Adipose tissue (tissue), 3 donors: ENCODE results near the gene RYR2. TPM values are rescaled to one million over a fixed set of nuclear protein-coding genes. Genes with fewer than 3 reads are reported as not detected.

Source experiments
- H3K27ac ChIP-seq: one replicate; pipeline ENCODE4 v1.5.1; 2013; ENCODE audit warnings: low read depth, low read length
- WGBS, 3 donors: extraction: QIAGEN DNeasy Blood & Tissue Kit; methylation state at CpG; one replicate each; pipeline ENCODE4 v1.1.7; 2013; 5-methylcytosine and 5-hydroxymethylcytosine counted together
- polyA plus RNA-seq, 3 donors: library from polyadenylated mRNA; stranded (reverse); fragments of 200-250 nt; gene quantifications; one replicate each; pipeline ENCODE4 v1.2.3, GENCODE V29; 2013
- donor health status: healthy with polysubstance abuse.
- donor health status: Bipolar disorder and iron deficiency.
- donor health status: healthy.

Gene RYR2
- polyA plus RNA-seq, 3 donors: 0.23 to 1.1 (median 0.36) TPM

DNA sequence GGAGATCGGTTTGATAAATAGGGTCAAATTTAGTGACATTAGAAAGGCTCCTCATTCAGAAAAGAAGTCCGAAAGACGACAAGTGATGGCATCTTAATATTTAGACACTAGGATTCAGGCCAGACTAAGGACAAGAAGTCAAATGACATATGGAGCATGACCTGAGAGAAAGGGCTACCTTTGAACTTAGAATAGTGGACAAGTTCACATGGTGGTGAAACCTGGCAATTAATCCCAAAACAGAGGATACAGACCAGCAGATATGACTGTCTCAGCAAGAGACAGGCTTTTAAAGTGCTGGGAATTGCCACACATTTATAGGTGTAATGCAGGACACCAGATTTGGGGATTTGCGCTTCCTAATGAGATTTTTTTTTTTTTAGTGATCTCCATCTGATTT lies 703.6 kb downstream of the RYR2 start:
- no peak overlapping the region for H3K27ac ChIP-seq
- WGBS, 3 donors: 87 to 94% (median 91%) methylated on average over 4 of the region's 4 CpGs

DNA sequence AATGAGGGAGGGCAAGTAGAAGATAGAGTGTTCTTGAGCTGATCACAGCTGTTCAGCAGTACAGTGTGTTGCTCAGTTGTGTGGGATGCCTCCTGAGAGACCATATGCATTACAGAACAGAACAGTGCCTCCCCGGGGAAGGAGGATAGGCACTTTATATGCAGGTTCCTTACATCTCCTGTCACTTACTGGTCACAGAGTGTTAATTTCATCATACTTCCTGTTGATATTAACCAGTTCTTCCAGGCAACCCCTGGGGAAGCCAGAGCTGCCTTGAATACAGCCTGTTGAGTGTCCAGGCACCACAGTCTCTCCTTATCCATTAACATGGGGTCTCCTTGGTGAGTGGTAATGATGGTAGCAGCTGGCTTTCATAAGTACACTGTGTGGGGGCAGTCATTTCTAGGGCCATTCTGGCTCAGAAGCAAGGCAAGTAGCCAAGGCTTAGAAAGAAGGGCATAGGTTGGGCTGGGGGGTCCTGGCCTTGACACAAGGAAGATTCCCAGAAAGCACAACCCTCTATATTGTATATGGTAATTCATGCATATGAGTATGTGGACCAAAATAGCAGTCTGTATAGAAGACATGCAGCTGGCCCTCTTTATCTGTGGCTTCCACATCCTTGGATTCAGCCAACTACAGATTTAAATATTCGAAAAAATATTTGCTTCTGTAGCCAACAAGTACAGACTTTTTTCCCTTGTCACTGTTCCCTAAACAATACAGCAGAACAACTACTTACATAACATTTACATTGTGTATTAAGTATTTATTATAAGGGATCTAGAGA lies 706.4 kb downstream of the RYR2 start:
- H3K27ac ChIP-seq: no peak overlapping the region
- 53 to 72% (median 54%) methylated on average over 2 of the region's 2 CpGs for WGBS, 3 donors

DNA sequence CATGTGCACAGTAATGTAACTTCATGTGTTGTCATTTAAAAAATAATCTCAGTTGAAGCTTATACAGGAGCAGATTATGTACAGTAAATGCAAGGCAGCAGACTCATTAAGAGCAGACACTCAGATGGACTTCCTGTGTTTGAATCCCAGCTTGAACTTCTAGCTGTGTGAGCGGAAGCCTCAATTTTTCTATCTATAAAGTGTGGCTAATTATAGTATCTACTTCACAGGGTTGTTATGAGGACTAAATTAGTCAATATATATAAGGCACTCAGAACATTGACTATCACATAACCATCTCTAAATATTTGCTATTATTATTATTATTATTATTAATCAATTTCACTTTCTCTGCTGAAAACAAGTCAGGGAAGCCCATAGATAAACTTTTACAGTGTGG lies 707.1 kb downstream of the RYR2 start:
- H3K27ac ChIP-seq: no peak overlapping the region
- WGBS, 3 donors: 88 to 97% (median 88%) methylated on average over 1 of the region's 1 CpG

DNA sequence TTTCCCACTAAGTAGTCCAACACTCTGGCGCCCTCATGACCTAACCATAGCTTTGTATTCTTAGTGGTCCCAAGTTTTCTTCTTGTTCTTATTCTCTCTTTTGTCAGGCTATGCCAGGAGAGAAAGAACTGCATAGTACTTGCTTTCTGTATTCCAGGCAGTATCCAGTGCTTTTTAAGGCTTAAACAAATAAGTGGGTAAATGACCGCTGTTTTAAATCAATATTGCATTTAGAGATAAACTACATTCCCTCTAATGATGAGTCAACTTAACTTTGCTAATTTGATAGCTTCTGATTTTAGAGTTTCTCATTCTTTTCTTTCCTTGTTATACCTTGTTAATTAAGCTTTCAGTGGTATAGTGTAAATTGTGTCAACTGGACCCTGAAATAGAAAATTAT lies 709.1 kb downstream of the RYR2 start:
- no peak overlapping the region for H3K27ac ChIP-seq
- 51 to 94% (median 89%) methylated on average over 2 of the region's 2 CpGs for WGBS, 3 donors

DNA sequence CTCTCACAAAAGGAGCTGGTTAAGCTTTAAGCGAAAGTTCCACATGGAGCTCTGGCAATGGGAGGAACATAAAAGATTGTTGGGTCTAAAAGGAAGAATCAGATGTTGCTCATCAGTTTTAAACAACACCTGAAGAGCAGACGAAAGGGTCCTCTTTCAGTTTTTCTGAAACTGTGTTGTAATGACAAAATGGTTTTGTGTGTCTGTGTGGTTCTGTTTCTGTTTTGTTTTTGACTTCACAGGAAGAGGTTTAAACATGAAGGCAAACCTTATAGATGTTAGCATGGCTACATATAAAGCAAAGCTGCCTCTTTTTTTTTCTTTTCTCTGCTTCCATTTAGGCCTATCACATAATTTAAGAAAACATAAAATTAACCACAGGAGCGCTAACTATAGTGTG lies 712.6 kb downstream of the RYR2 start:
- WGBS, 3 donors: 79 to 96% (median 86%) methylated on average over 3 of the region's 3 CpGs
- H3K27ac ChIP-seq: no peak overlapping the region

DNA sequence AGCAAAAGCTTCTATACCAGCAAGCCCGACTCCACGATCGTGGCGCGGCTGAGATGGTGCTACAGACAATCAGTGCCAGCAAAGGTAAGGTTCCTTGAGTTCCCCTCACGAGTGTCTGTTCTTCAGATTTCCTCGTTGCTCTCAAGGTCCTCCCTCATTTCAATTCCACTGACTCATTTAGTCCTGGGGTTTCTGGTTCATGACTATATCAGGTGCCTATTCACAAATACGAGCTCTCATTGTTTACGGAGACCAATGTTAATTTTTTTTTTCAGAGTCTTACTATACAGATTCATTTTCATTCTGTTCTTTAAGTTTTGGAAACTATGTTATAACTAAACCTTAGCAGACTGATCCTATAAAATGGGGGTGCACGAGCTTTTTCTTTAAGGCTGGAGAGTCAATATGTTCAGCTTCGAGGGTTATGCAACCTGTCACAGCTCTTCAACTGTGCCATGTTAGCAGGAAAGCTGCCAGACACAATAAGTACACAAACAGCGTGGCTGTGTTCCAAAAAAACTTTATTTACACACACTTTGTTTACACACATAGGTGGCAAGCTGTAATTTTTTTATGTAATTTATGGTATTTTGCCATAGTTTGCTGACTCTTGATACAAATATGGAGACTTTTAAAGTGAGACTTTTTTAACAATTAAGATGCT lies 714.5 kb downstream of the RYR2 start:
- H3K27ac ChIP-seq: no peak overlapping the region
- 64 to 87% (median 84%) methylated on average over 12 of the region's 12 CpGs for WGBS, 3 donors

DNA sequence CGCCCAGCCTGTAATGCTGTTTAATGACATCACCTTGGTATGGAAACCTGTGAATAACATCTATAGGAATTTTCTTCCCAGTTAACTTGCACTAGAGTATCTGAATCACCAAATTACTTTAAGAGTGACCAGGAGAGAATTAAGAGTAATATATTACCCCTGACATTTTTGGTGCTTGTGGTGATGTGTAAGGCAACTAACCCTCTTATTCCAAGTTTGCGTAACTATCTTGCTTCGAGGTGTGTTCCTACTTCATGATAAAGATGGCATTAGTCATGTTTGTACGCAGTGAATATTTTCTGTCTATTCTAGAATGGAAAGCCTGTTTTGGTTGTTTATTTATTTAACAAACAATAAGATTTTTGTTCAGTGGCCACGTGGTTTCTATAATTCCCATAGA lies 717.4 kb downstream of the RYR2 start:
- WGBS, 3 donors: 72 to 76% (median 74%) methylated on average over 5 of the region's 5 CpGs
- no peak overlapping the region for H3K27ac ChIP-seq

DNA sequence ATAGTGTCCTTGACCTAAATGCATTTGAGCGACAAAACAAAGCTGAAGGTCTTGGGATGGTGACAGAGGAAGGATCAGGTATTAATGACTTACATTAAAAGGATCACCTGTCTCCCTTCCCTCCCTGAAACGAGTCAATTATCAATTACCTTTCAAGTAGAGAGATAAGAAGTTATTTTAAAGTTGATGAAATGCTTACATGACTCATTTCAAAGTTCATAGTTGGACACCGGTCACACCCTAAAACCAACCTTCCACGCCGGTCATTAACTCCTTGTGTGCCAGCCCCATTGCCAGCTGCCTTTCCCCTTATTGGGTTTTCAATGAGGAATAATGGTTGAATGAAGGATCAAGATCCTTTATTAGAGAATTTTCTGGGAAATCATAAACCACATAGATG lies 719.0 kb downstream of the RYR2 start:
- no peak overlapping the region for H3K27ac ChIP-seq
- 24 to 65% (median 64%) methylated on average over 5 of the region's 5 CpGs for WGBS, 3 donors

DNA sequence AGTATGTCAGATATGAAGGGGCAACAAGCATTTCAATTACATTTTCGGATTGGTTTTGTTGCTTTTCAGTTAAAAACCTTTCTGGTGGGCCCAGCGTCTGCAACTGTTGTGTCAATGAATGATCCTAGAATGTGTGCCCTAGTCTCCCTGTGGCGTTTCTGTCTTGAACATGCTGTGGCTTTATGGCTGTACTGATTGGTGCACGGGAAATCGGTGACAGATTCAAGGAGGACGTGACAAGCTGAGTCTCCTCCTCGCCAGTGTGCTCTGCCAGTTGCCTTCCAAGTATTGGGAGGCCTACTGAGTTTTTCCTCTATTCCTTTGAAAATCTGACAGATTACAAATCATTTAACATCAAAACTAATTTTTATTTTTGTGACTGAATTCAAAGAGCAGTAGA lies 721.2 kb downstream of the RYR2 start:
- H3K27ac ChIP-seq: no peak overlapping the region
- 82 to 92% (median 84%) methylated on average over 7 of the region's 7 CpGs for WGBS, 3 donors

DNA sequence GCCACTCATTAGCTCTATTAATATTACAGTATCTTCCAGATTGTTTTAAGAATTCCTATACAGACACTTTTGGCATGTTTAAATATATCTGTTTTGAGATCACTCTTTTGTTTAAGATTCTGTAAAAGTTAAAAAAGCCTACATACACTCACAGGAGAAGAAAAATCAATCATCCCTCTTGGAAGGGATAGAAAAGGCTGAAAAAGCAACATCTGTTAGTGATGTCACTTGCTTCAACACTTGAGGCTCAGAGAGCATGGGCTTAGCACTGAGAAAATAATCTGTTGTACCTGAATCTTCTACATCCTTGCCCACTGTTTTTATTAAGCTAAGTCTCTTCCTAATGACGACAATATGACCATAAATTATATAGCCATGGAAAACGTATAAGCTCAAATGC lies 721.8 kb downstream of the RYR2 start:
- 39 to 63% (median 47%) methylated on average over 2 of the region's 2 CpGs for WGBS, 3 donors
- H3K27ac ChIP-seq: no peak overlapping the region

DNA sequence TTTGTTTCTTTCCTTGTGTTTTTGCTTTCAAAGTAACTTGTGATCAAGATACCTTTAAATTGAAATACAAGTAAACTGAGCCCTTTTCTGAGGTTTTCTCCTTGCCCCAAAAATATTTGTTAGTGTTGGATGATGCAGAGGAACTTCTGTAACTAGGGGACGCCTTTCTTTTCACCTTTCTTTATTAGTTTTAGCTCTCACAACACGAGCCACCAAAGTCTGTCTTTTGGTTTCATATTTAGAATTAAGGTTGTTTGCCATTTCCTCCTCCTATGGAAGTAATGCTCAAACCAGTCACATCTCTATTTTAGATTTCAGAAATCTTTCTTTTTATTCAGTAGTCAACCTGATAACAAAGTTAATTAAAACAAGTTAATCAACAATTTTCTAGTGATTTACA lies 727.9 kb downstream of the RYR2 start:
- WGBS, 3 donors: 62 to 82% (median 64%) methylated on average over 2 of the region's 2 CpGs
- H3K27ac ChIP-seq: no peak overlapping the region

DNA sequence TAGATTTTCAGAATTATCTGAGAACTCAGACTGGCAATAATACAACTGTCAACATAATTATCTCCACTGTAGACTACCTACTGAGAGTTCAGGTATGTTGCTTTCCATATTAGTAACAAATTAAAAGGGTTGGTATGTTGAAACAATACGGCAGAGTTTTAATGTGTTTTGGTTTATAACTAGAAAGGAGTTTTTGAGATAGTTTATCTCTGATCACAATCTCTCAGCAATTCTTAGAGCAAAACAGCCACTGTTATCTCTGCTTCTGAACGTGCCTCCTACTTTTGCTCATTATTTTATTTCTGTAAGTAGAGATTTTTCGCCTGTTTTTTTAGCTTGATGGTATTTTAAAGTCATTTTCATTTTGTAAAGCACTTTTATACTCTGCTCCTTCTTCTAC lies 730.0 kb downstream of the RYR2 start:
- 43 to 66% (median 59%) methylated on average over 3 of the region's 3 CpGs for WGBS, 3 donors
- H3K27ac ChIP-seq: no peak overlapping the region

DNA sequence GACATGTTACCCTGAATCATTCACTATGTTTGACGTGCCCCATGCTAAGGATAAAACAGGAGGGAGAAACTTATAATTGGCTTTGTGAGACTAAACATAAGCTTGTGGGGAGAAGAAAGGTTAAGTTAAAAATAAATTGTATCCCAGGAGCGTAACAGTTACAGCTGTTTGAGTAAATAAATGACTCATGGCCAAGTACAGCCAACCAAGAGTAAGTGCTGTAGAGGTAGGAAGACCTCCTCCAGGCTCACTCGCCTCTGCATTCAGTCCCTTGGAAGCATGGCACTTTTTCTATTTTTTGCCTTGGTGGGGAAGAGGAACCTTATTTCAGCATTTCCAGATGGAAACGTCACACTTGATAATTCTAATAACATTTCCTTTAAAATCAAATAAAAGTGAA lies 732.3 kb downstream of the RYR2 start:
- H3K27ac ChIP-seq: no peak overlapping the region
- 78 to 87% (median 85%) methylated on average over 4 of the region's 4 CpGs for WGBS, 3 donors

DNA sequence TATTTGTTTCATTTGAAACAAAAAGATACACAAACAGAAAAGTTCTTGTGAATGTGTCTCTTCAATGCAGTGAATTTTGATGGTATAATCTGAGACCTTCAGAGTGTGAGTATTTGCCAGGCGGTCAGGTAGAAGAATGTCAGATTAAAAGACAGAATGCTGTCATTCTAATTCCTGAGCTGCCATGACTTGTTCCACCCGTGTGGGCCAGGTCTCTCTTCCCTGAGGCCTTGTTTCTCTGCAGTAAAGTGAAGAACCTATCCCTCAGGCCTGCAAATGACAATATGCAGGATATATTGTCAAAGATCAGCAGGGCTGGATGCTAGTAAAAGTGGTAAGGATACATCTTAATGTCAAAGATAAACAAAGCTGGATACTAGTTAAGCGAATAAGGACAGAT lies 737.4 kb downstream of the RYR2 start:
- WGBS, 3 donors: 76 to 79% (median 78%) methylated on average over 3 of the region's 3 CpGs
- no peak overlapping the region for H3K27ac ChIP-seq

DNA sequence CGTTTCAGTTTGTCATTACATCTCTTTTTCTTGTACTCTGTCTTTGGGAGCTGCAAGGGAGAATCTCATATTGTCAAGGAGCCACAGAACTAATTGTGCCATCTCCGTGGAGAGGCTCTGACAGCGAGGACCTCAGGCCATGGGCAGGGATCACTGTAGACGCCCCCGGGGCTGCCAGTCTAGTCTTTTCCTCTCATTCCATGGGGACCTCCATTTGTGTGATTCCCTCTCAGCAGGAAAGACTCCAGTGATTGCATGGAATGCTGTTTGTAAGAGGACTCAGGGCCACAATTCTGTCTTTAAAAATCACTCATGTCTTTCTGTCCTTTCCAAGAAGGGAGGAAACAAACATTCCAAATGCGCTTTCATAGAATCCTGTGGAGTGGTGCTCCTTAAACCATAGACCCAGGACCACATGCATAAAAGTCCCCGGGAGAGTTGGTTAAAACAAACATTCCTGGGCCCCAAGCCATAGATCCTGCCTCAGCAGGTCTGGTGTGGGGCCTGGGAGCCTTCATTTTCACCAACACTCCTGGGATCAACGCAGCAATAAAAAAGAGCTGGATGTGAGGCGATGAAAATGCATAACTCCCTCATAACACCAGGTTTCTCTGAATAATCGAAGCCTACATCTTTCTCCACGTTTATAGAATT lies 744.2 kb downstream of the RYR2 start:
- WGBS, 3 donors: 86 to 89% (median 87%) methylated on average over 11 of the region's 11 CpGs

DNA sequence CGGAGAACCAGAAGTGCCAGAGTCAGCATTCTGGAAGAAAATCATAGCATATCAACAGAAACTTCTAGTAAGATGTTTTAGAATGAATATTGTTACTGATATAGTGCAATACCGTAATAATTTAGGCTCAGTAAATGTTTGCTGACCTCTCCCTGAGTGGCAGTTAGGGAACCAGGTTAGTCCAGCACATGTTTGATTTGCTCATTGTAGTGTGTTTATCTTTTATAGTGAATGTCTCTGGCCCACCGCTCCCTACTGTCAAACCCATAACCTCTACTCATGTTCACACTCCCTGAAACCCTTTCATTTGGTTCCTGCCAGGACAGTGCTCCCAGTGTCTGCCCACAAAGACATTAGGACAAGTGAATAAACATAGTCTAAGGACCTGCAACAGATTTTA lies 746.1 kb downstream of the RYR2 start:
- 44 to 89% (median 74%) methylated on average over 3 of the region's 3 CpGs for WGBS, 3 donors

More for the DNA sequence above, 744.2 kb downstream of the RYR2 start:
- H3K27ac ChIP-seq: no peak overlapping the region

DNA sequence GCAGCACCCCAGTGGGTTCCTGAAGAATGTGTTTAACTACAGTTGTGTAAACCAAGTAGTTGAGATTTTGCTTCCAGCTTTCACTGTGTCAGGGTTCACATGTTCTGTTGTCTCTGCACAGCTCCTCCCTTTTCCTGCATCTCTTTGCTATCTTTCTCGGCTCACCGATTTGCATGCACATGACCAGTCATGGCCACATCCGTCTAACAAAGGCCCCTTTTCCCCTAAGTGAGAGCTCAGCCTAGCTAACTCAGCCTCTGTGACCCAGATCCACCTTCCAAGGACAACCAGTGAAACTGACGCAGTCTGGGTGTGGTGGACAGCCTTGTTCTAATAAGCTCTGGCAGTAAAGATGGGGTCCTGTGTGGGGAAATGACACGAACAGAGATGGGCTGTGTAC lies 747.6 kb downstream of the RYR2 start:
- H3K27ac ChIP-seq: no peak overlapping the region
- 76 to 82% (median 79%) methylated on average over 5 of the region's 5 CpGs for whole genome bisulfite sequencing, 3 donors

More for the DNA sequence above, 746.1 kb downstream of the RYR2 start:
- H3K27ac ChIP-seq: no peak overlapping the region

DNA sequence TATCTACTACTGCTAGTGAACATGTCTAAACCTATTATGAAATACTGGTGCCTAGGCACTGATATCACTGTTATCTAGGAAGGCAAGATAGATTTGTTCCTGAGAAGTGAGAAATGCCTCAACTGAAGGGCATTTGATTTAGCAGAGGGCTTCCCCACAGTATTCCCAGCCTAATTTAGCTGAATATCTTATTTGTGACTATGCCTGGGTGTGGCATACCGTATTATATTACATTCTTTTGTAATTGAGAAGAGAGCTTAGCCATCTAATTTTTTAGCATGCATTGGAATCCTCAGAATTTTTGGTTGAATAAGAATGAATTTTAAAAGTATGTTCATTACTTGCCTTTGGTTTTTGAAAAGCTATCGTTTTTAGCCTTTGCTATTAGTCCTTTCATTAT lies 749.6 kb downstream of the RYR2 start:
- 66 to 79% (median 75%) methylated on average over 2 of the region's 2 CpGs for WGBS, 3 donors
- no peak overlapping the region for H3K27ac ChIP-seq

DNA sequence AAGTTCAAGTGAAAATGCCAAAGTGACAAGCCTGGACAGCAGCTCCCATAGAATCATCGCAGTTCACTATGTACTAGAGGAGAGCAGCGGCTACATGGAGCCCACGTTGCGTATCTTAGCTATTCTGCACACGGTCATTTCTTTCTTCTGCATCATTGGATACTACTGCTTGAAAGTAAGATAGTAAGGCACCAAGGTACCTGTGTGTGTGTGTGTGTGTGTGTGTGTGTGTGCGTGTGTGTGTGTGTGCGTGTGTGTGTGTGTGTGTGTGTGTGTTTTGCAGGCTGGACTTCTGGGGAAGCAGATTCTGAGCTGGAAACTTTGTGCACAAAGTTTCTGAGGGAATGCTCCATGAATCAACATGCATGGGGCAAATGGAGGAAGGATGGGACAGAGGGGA lies 750.2 kb downstream of the RYR2 start:
- H3K27ac ChIP-seq: no peak overlapping the region
- 71 to 86% (median 77%) methylated on average over 7 of the region's 7 CpGs for WGBS, 3 donors
